GM19193 (cell line): ENCODE measurements around the gene ATL2.

Experiments
- POLR2A ChIP-seq: IDR thresholded peaks from 4 replicates; pipeline ENCODE4 v1.6.1; 2011; ENCODE audit not compliant: insufficient read depth, insufficient read length; ENCODE audit errors: extremely low read depth

ATL2 gene

DNA sequence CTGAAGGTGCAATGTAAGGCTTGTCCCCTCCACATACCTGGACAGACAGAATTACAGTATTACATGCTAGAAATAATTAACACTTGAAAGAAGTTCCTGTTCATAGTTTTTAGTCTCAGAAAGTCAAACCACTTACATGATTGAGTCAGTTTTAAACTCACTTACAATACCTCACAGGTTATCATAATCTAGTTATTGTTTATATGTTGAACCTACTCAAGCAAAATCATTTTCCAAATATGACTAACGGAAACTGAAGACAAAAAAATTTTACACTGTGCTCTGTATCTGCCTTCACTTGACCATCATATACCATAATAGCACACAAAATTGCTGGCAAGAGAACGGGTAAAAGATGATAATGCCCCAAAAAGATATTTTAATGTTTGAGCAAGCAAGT is 78.5 kb downstream of the ATL2 start:
- no peak for TF ChIP-seq POLR2A

DNA sequence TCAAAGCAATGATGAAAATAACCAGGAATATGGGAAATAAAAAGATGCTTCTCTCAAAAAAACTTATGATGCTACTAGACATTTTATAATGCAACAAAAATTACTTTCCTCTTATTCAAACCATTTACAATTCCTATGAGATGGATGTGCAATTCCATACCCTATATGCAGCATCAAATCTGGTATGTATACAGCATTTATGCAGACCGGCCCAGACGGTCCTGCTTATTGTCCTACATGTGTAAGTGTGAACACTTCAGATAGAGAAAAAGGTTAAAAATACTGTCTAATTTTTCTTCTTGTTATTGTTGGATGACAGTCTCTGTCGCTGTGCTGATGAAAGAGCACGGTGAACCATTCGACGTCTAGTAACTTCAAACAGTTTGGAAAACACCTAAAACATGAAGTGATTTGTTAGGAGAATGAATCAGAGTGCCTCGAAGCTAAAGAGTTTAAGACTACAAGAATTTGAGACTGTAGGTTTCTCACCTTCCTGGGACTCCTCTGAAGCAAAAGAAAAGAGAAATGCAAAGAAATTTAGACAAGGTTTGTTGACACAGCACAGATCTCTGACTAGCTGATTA is 80.8 kb downstream of the ATL2 start:
- TF ChIP-seq POLR2A = no peak

DNA sequence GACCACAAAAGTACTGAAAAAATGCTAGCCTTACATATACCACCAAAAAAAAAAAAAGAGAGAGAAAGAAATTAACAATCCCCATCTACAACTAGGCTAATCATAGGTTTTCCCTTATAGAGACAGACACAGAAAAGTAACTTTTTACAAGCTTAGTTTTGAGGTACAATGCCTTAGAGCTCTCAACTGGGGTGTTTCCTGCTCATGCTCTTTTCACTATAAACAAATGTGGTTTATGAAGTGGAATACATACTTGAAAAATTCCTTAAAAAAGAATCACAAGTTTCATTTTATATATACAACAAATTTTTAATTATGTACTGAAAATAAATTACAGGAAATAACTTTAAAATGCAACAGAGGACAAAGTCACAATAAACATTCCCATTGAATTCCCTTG is 82.5 kb downstream of the ATL2 start:
- TF ChIP-seq POLR2A = no peak

DNA sequence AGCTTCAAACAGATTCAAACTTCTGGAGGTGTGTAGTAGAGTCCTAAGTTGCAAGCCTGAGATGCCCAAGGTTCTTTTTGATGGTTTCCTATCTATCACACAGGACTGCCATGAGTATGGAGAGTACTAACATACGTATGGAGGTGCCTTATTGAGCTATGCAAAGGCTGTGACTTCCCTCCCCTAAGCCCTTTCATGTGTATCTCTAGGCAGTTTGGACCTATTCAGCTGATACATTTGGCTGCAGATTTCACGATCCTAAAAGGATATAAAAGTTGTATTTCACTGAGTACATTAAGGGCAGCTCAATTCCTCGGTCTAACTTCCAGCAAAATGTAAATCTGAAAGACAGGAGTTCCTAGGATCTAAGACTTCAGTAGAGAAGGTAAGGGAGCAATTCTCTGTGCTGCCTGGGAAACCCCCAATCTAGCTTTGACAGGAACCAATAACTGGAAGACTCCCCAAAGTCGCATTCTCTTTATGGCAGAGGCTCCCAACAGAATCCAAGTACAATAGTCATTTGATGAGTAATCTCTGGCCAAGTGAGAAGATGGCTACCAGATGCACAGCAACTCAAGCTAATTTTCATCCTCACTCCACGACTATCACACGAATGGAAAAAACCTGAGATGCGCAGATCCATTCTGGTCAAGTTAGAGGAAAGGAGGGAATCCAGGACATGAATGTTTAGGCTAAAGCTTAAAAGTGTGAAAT is 83.8 kb downstream of the ATL2 start:
- TF ChIP-seq POLR2A = no peak

DNA sequence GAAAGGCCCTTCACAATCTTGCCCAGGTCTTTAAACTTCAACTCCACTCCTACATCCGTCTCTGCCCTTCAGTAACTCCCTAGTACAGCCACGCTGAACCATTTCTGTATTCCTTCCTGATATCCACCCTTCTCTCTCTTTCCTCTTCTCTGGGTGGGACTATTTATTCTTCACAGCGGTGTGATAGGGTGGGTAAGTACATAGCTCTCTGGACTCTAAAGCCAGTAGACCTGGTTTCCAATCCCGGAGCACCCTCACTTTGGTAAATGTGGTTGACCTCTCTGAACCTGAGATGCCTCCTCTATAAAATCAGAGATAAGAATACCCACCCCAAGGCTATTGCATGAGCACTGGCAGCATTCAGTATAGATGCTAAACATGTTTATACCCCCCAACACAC is 86.7 kb downstream of the ATL2 start:
- TF ChIP-seq POLR2A = no peak

DNA sequence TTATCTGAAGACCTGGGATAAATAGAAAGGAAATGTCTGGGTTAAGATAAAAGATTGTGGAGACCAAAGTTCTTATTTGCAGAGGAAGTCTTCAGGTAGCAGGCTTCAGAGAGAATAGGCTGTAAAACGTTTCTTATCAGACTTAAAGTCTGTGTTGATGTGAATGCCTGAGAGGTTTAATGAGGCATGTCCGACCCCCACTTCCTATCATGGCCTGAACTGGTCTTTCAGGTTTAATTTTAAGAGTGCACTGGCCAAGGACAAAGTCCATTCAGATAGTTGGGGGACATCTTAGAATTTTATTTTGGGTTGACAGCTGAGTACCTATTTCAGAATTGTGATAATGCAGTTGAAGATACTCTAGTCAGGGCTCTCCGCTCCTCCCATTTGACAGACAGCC is 92.1 kb downstream of the ATL2 start:
- no peak for TF ChIP-seq POLR2A

DNA sequence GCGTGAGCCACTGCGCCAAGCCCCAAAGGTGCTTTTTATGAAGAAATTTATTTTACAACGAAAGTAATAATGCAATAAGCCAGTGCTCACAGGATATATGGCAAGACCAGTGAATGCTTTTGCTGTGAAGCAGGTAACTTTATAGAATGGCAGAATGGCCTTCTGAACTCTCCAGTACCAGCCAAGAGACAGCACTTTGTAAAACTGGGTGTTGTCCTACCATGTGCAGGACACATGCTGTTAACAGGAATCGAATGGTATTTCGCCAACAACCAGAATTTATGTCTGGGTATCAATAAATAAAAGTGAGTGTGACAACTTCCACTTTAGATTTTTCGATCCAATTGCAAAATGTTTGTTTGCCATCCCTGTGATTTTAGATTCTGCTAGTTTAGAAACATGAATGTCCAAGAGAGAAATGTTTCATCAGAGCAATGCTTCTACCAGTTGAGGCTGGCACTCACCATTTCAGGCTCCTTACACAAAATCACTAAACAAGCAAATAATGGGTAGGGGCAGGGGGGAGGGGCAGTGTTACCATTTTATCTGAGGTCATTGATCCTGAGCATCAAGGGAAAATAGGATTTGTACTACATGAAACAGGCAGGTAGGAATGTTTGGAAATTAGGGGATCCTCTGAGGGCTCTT is 95.9 kb downstream of the ATL2 start:
- no peak for TF ChIP-seq POLR2A

DNA sequence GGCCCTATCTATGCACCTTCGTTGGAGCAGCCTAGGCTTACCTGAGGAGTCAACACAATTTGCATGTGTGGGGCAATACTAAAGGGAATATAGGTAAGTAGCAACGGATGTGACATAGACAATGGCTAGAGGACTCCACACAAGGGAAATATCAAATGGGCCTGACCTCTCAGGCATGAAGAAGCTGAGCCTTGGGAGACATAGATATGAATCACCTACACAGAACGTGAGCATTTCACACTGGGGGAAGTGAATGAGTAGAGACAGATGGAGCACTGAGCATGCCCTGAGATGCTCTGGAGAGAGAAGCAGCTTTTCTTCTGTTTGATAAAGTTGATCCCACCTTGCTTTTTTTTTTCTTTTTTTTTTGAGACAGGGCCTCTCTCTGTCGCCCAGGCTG is 97.9 kb downstream of the ATL2 start:
- TF ChIP-seq POLR2A = no peak

DNA sequence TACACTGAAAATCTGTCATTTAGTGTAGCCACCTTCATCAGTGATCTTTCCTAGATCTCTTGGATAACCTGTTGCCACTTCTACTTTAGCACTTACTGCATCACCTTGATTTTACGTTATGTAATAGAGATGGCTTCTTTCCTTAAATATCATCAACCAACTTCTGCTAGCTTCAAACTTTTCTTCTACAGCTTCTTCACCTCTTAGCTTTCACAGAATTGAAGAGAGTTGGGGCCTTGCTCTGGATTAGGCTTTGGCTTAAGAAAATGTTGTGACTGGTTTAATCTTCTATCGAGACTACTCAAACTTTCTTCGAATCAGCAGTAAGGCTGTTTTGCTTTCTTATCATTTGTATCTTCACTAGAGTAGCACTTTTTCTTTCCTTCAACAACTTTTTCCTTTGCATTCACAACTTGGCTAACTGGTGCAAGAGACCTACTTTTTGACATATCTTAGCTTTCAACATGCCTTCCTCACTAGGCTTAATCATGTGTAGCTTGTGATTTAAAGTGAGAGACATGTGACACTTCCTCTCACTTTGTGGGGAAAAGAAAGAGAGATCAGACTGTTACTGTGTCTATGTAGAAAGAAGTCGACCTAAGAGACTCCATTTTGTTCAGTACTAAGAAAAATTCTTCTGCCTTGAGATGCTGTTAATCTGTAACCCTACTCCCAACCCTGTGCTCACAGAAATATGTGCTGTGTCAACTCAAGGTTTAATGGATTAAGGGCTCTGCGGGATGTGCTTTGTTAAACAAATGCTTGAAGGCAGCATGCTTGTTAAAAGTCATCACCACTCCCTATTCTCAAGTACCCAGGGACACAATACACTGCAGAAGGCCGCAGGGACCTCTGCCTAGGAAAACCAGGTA is 99.6 kb downstream of the ATL2 start:
- TF ChIP-seq POLR2A = no peak

DNA sequence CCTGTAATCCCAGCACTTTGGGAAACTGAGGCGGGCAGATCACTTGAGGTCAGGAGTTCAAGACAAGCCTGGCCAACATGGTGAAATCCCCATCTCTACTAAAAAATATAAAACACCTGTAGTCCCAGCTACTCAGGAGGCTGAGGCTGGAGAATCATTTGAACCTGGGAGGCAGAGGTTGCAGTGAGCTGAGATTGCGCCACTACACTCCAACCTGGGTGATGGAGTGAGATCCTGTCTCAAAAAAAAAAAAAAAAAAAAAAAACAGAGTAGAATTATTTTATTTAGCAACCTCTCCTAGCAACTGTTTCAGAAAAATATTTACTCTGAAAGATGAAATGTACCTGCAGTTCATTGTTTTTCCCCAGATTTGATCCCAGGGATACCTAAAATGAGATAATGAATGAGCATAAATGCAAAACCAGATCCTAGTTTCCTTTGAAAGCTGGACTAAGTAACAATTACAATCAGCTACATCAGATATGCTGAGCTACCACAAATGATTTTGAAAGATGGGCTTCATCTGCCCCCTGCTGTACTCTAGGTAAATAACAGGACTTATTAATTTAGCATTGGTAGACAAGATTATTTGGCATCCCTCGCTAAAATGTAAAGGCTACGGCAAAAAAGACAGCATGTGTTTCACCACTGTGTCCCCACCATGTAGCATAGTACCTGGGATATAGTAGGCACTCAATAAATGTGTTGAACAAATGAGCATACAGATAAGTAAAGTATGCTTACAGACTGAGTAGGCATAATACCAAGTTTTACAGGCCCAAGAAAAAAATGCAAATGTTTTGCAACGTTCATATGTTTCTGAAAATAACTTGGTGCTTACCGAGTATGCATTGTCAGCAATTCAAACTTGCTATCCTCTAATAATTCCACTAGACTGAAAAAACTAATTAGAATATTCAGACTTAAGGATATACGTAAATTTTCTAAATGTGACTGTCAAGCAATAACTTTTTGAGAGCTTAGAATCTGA is 102.5 kb downstream of the ATL2 start:
- TF ChIP-seq POLR2A = no peak

DNA sequence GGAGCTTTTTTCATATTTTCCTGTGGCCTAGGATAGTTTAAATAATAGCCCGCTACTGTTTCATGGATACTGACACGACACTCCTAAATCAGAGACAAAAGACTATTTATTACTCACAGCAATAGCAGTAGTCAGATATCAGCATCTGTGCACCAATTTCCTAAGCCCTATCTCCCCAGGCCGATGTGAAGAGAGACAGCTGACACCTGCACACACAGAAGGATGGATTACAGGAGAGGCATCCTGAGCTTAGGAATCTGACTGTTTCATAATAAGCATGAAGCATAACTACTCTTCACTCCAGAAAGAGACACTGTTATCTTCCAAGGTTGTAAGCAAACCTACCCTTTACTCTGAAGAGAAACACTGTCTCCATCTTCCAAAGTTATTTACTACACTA is 105.4 kb downstream of the ATL2 start:
- no peak for TF ChIP-seq POLR2A

DNA sequence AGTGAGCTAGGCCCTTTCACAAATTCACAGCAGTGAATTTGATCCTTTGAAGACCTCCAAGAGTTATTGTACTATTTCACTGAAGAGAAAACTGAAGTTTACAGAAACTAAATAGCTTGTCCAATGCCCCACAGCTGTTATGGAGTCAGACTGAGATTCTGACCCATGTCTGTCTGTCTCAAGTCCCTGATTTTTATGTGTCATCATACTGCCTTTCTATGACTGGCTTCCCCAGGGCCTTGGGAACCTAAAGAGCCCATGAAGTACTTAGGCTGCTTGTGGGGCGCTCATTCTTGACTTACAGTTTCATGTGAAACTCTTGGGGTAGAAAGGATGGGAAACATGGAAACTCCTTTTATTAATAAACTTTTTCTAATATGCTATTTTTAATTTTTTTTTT is 107.7 kb downstream of the ATL2 start:
- no peak for TF ChIP-seq POLR2A

DNA sequence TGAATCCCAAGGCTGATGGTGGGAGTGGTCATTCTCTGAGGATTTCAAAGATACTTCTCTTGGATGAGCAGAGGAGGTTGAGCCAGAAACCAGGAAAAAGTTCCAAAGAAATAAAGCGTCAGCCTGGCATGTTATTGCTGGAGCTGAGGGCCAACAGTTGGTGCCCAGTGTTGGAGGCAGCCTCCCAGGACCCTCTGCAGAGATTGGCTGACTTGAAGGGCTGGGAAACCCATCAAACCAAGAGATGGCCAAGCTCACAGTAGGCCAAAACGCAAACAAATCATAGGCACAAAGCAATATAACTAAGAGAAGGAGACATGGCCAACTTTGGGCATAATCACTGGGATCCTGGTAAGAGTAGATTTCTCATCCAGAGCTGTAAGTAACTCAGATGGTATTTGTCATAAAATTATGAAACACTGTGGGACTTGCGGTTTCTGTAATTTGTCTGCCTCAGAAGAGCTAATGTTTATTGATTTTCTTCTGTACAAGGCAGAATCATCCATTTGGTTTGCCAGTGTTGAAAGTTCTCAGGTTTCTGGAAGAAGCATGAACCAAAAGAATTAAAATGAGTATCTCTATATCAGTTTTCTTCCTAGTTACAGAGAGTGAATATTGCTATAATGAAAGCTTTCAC is 108.3 kb downstream of the ATL2 start:
- no peak for TF ChIP-seq POLR2A

DNA sequence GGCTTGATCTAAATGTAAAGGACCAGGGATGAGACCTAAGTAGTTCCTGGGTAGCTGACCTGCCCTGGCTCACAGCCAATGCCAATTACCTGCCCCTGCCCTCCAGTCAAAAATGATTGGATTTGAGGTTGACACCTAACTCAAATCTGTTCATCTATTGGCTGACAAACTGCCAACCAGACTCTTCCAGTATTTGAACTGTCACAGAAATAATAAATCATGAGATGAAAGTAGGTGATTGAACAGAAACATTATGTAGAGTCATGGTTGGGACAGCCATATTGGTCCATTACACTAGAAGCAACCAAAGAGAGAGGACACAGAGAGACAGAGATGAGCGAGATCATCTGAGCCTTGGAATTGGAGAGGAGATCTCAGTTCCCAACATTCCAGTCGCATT is 109.1 kb downstream of the ATL2 start:
- TF ChIP-seq POLR2A = no peak

DNA sequence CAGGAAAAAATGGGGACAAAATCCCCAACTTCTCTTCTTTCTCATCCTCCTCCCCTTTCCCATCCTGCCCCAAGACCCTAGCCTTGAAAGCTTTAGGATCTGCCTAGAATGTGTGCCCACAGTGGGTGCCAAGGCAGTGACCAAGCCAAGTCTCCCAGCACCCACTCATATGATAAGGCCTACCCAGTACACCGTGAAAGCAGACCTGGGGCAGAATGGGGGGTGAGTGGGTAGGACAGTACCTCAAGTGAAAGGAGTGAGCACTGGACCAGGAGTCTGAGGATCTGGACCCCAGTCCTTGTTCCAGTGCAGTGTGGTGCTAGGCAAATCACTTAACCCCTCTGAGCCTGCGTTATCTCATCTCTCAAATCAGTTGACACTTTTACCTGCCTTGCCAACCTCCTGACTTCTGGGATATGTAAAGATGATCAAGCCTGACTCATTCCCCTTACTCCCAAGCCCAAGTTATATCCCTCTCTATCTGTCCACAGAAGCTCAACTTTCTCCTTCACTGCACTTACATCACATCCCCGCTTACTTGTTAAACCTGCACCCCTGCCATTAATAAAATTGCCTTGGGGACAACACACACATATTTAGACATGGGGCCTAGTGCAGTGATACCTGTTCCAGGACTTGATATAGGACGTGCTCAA is 109.7 kb downstream of the ATL2 start:
- no peak for TF ChIP-seq POLR2A
